OCI-LY7 (cell line): Measurements from ENCODE around the gene DDX28.

Experiments
- CTCF ChIP-seq: fragments of 200-600 bp; sonication (generic); conservative IDR thresholded peaks from 2 replicates; pipeline ENCODE4 v1.5.1; 2014; ENCODE audit warnings: mild to moderate bottlenecking, antibody characterized with exemption, low read length, moderate library complexity, mixed read lengths
- EZH2phosphoT487 ChIP-seq: fragments of 200-600 bp; sonication (generic); IDR thresholded peaks from 2 replicates; pipeline ENCODE4 v1.6.1; 2018; ENCODE audit warnings: low read depth, borderline replicate concordance, mild to moderate bottlenecking, mixed run types, antibody characterized with exemption, low read length, moderate library complexity, mixed read lengths

DNA sequence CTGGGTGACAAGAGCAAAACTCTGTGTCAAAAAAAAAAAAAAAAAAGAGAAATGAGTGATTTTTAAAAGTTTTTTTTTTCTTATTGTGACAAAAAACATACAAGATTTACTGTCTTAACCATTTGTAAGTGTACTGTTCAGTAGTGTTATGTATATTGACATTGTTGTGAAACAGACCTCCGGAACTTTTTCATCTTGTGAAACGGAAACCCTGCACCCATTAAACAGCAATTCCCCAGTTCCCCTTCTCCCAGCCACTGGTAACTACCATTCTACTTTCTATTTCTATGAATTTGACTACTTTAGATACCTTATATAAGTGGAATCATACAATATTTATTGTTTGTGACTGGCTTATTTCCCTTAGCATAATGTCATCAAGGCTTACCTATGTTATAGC is 18.8 kb upstream of the DDX28 start:
- no peak for TF ChIP-seq CTCF
- TF ChIP-seq EZH2phosphoT487: no peak
